Stimulated activated CD4-positive, alpha-beta T cell treated with anti-CD3 and anti-CD28 coated beads, Interleukin-1b, Interleukin-23, amount 100 ng/mL, for 4 hours (primary cell): ENCODE measurements around the gene KLHL42.

Experiments used
- DNase-seq, 2 donors: peaks; one replicate each; pipeline ENCODE4 v3.0.0-alpha.2; 2020; ENCODE audit warnings: low read depth in 2 of 2

Gene KLHL42

GRCh38 chr12:27780612-27781408 is 777 bp downstream of the KLHL42 start:
- peak in 1 of 2 donors; percentile 8 for DNase-seq

- no peak for DNase-seq
Measured at GRCh38 chr12:27781680-27782079, 1.6 kb downstream of the KLHL42 start.

DNA sequence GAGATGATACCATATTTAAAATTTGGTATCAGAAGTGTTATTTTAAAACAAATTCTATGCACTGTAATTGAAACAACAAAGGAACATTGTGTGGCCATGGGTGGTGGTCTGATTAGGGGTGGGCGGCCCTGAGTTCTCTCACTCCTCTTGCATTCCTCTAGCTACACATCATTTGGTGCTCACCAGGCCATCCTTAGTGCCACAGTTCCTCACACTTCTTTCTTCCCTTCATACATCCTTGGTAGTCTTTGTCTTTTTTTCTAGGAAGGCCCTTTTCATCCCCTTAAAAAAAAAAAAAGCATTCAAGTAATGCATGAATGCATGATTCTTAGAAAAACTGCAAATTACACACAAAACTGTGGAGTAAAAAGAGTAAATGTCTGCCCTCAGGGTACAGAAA is 2.4 kb downstream of the KLHL42 start:
- DNase-seq = no peak

- no peak for DNase-seq
Measured at GRCh38 chr12:27785882-27786570, 6.0 kb downstream of the KLHL42 start.

DNA sequence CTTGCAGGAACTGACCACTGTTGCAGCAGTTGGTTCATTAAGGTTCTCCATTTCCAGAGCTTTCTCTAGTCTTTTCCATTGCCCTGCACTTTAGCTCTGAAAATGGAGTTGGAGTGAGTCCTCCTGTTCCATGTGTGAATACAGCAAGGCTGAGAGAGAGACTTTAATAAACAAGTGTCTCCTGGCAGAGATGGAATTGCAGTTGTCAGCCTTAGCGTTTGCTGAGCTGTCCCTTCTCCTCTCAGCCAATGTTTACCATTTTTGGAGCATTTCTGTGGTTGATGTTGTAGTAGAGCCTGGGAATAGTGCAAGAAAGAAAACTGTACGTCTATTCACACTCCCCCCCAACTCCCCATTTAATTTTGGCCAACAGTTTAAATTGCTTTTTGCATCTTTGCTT is 7.5 kb downstream of the KLHL42 start:
- DNase-seq = no peak

DNA sequence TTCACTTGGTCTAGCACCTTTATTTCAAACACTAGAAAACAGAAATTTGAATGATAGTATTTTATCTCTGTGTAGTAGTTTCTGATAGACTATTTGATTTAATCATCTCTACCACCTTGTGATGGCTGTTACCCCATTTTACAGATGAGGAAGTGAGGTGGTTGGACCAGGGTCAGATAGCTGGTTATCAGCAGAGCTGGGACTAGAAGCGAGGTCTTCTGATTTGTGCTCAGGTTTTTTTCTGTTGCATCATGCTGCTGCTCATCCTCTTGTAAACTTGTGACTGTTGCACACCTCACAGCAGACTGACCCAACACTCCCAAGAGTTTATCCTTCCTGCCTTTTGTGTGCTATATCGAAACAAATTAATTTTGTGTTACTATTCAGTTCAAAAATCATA is 10.1 kb downstream of the KLHL42 start:
- DNase-seq = no peak

DNA sequence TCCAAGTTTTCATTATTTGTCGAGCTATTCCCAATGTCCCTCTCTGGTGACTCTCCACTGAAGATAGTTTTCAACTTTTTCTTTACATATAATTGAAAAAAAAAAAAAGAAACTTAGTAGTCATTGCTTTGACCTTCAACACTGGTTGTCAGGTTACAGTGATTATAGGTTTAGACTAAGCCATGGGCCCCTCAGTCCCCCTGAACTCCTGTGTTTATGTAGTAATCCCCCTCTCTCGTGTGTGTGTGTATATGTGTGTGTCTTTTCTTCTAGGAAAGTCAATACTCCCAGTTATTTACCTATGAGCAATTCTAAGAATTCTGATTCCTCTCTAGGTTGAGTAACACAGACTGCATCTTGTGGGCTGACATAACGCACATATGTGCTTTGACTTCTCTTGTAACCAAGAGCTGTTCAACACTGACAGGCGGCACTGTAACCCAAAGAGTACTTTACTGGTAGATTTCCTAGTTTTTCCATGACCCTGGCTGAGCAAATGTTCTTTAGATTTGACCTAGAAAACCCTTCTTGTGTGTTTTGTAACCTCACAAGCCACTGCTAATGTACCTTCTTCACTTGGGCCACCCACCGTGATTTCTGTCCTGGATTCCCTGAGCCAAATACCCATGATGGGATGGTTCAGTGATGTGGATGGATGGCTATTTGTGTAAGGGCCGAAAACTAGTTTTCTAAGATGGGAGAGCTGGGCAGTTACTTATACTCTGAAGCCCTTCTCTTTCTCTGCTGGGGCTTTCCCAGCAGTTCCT is 15.0 kb downstream of the KLHL42 start:
- DNase-seq = no peak

DNA sequence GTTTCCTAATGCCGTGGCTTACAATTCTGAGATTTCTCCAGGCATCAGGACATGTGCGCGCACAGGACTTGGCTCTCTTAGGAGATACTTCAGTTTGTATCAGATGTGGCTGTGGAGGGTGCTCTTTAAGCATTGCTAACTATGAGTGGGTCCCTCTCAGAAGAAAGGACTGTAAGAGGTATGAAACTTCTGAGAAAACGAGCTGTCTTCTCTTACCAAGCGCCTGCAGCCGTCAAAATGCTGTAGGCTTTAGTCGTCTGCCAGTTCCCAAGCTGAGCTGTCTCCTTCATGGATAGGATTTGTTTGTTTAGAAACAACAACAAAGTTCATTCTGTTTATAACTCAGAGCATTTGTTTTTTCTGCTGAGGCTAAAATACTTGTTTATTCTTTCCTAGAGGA is 16.1 kb downstream of the KLHL42 start:
- no peak for DNase-seq

GRCh38 chr12:27797301-27798025 is 17.4 kb downstream of the KLHL42 start:
- no peak for DNase-seq

DNA sequence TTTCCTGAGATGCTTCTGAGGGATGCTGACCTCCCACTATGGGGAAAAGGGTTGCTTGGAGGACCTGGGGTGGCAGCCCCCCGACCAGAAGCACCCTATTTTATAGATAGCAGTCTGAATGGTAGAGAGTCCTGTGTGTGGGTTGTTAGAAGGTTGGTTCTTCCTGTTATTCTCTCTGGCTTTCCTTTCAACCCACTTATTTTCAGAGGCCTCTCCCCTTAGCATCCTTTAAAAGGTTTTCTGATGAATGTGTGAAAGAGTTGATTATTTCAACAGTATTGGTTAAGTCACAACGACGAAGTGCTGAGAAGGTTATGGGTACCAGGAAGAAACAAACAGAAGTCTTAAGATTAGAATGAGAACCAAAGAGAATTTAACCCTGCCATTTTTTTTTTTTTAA is 20.8 kb downstream of the KLHL42 start:
- no peak for DNase-seq

- no peak for DNase-seq
Measured at GRCh38 chr12:27801630-27802029, 21.6 kb downstream of the KLHL42 start.

GRCh38 chr12:27802511-27802910 is 22.5 kb downstream of the KLHL42 start:
- no peak for DNase-seq

GRCh38 chr12:27802936-27803335 is 22.9 kb downstream of the KLHL42 start:
- no peak for DNase-seq

DNA sequence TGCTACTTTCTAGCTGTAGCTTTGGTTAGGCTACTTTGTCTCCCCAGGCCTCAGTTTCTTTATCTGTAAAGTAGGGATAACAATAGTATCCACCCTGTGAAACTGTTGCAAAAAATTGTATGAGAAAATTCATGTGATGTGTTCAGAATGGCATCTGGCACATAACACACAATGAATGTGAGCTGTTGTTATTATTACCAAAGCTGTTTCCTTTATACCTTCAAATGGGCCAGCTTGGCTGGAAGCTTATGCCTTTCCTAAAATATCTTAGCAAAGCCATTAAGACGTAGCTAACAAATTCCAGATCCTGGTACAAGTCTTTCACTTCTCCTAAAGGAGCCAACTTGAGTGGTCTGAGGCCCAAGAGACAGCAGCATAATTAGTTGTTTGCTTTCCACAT is 25.2 kb downstream of the KLHL42 start:
- DNase-seq = no peak

DNA sequence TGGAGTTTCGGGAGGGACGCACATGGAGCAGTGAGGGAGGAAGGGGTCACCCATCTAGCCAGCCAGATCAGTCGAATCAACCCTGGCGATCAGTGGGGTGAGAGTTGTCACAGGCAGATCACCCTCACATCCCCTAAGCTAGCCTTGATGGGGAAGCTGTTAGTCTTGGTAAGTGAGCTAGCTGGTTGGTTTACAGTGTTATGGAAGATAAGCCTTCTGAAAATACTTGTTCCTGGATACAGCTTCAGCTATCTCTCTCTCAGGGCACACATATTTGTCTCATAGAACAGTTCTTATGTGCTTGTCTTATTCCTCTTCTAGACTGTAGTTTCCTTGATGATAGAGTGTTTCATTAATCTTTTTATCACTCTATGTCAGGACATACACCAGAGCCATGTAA is 26.2 kb downstream of the KLHL42 start:
- no peak for DNase-seq

GRCh38 chr12:27807063-27807703 is 27.1 kb downstream of the KLHL42 start:
- no peak for DNase-seq

- DNase-seq = no peak
Measured at GRCh38 chr12:27808841-27809240, 28.8 kb downstream of the KLHL42 start.

DNA sequence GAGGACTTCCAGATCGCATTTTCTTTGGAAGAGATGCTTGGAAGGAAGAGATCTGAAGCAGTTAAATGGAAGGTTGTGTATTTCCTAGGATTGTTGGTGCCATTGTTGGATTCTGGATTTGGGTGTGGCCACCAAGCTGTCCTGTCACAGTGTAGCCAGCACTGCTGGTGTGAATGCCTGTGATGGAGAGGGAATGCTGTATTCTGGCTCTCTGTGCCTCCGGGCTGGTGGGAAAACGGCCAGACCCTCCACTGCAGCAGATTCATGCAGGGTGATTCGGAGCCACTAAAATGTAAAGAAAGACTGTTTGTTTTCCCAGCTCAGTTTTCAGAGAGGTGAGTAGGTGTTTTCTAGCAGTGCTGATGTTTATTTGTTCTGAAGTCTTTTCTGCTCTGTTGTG is 30.7 kb downstream of the KLHL42 start:
- no peak for DNase-seq

DNA sequence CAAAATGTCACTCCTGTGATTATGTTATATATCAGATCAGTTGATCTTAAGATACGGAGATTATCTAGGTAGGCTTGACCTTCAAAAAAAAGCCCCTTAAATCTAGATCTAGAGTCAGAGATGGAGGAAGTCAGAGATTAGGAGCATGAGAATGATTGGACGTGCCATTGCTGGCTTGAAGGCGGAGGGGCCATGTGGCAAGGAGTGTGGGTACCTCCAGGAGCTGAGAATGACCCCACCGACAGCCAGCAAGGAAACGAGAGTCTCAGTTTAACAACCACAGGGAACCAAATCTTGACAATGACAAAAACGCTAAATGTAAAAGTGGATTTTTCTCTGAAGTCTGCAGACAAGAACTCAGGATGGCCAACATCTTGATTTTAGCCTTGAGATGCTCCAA is 32.5 kb downstream of the KLHL42 start:
- no peak for DNase-seq

DNA sequence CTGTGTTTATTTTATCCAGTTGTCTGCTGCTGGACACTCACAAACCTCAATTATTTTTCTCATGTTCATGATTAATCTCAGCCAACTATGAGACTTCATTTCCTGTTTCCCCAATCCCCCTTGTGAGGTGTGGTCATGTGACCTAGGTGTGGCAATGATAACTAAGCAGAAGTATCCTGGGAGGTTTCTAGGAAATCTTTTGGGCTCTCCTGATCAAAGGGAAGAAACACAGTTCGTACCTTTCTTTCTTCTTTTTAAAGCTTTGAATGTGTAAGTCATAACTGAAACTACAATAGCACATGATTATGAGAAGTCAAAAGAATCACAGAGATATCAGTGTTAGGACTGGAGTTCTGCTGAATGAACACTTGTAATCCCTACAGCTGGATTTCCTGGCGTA is 34.4 kb downstream of the KLHL42 start:
- DNase-seq = no peak

DNA sequence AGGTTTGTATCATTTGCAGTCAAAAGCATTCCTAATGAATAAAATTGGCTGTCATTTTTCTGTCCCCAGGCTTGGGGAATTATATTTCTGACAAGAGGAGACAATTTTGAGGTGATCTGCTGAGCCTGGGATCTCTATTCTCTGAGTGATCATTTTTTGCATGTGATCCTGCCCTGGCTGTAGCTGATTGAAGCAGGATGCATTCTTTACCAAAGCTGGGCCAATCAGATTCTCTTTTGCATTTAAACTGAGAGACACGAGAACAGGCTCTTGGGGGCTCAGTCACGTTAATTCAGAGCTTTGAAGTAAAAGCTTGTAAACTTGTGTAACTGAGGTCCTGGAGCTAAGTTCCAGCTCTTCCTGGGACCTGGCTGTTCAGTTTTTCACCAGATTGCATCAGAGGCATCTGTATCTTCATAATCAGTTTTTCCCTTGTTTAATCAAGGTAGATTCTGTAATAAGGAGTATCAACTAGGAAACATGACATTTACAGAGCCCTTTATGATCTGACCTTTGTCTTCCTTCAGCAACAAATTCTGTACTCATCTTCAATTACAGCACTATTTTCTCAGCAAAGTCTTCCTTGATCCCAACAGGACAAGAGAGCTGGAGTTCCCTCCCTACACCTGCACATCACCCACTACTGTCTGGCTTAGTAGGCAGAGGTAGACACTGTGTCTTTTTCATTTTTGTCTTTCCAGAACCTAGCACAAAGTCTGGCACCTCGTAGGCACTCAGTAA is 35.0 kb downstream of the KLHL42 start:
- DNase-seq = no peak
